ENCODE results near the gene KIF21A. TPM values are rescaled to one million over a fixed set of nuclear protein-coding genes. Genes with fewer than 3 reads are reported as not detected.

Gene KIF21A
- total RNA-seq, 4 donors from 2014 or later: 28.4 to 36.4 (median 33.1) TPM

- Histone ChIP-seq H3K27ac (no peak overlapping the region), H3K9me3 (no peaks in the 10 kb centered on the region), H3K27me3 (no peaks in the 10 kb centered on the region), H3K4me3 (no peak overlapping the region), H3K4me1 (peaks cover 7 to 9% of the 10 kb centered on the region in 2 donors), H3K36me3 (no peaks in the 10 kb centered on the region)
- in situ Hi-C loops (cut with MboI; ENCODE audit: low sequenced_read_pairs in 4 of 4): no loop called here
- ATAC-seq (no peak), DNase-seq (no peak)
- intact Hi-C loops (cut with DNase I; ENCODE audit: low total_unique reads): loop anchor here (10.0 kb wide), 1 partner anchor 777 kb away; the partner anchor contains the start of gene LRRK2
- no peak for TF ChIP-seq POLR2A (IDR thresholded peaks at IDR 0.05)
- no peak for TF ChIP-seq CTCF (IDR thresholded peaks at IDR 0.05 in 4 of 5, conservative IDR thresholded peaks at IDR 0.05 in 1 of 5)
Observed at GRCh38 chr12:39448038-39448437, 5.1 kb upstream of the KIF21A start.

- Histone ChIP-seq H3K36me3 (no peaks in the 10 kb centered on the region), H3K4me1 (peaks cover 17 to 21% of the 10 kb centered on the region in 2 donors), H3K9me3 (no peaks in the 10 kb centered on the region), H3K4me3 (peak overlapping the region; percentile 59 to 84 (median 70)), H3K27me3 (no peaks in the 10 kb centered on the region), H3K27ac (peak overlapping the region; percentile 86 to 98 (median 95))
- ATAC-seq (no peak), DNase-seq (no peak)
- intact Hi-C loops (cut with DNase I; ENCODE audit: low total_unique reads): loop anchor here (2.0 to 10.0 kb wide), 4 partner anchors 72 to 1127 kb away; partner anchors contain the start of genes ALG10B and LRRK2
- no peak for TF ChIP-seq CTCF (IDR thresholded peaks at IDR 0.05 in 4 of 5, conservative IDR thresholded peaks at IDR 0.05 in 1 of 5)
- no peak for TF ChIP-seq POLR2A (IDR thresholded peaks at IDR 0.05)
- in situ Hi-C loops (cut with MboI; ENCODE audit: low sequenced_read_pairs in 4 of 4): no loop called here
Observed at GRCh38 chr12:39443929-39444209, 949 bp upstream of the KIF21A start.

- H3K4me3 ChIP-seq: peak overlapping the region; percentile 60 to 84 (median 70)
- DNase-seq: no peak
- TF ChIP-seq POLR2A (IDR thresholded peaks at IDR 0.05): no peak
- no peak for TF ChIP-seq CTCF (IDR thresholded peaks at IDR 0.05 in 4 of 5, conservative IDR thresholded peaks at IDR 0.05 in 1 of 5)
- no peaks in the 10 kb centered on the region for H3K9me3 ChIP-seq
- intact Hi-C loops (cut with DNase I; ENCODE audit: low total_unique reads) (loop anchor here (2.0 to 10.0 kb wide), 4 partner anchors 70 to 1126 kb away; partner anchors contain the start of genes ALG10B and LRRK2), in situ Hi-C loops (cut with MboI; ENCODE audit: low sequenced_read_pairs in 4 of 4) (no loop called here)
- peak; percentile 43 to 49 for ATAC-seq
- no peaks in the 10 kb centered on the region for H3K36me3 ChIP-seq
- H3K27me3 ChIP-seq: no peaks in the 10 kb centered on the region
- H3K27ac ChIP-seq: peak overlapping the region; percentile 86 to 98 (median 95)
- peaks cover 17 to 29% of the 10 kb centered on the region in 2 donors for H3K4me1 ChIP-seq
Observed at GRCh38 chr12:39442831-39443080, 164 bp downstream of the KIF21A start.

- Histone ChIP-seq H3K27me3 (no peaks in the 10 kb centered on the region), H3K4me1 (peaks cover 17 to 34% of the 10 kb centered on the region in 2 donors), H3K9me3 (no peaks in the 10 kb centered on the region), H3K27ac (peak overlapping the region; percentile 86 to 98 (median 95)), H3K4me3 (peak overlapping the region; percentile 60 to 84 (median 70)), H3K36me3 (no peaks in the 10 kb centered on the region)
- DNase-seq: peak; percentile 29 to 44
- TF ChIP-seq CTCF (IDR thresholded peaks at IDR 0.05 in 4 of 5, conservative IDR thresholded peaks at IDR 0.05 in 1 of 5) (no peak), POLR2A (IDR thresholded peaks at IDR 0.05) (no peak)
- in situ Hi-C loops (cut with MboI; ENCODE audit: low sequenced_read_pairs in 4 of 4) (no loop called here), intact Hi-C loops (cut with DNase I; ENCODE audit: low total_unique reads) (loop anchor here (2.0 to 10.0 kb wide), 4 partner anchors 70 to 1125 kb away; partner anchors contain the start of genes ALG10B and LRRK2)
- peak; percentile 46 for ATAC-seq
Observed at GRCh38 chr12:39441963-39442830, 723 bp downstream of the KIF21A start.
